ENCODE data around the gene CALCOCO1. TPM values are rescaled to one million over a fixed set of nuclear protein-coding genes. Genes with fewer than 3 reads are reported as not detected.
"Not testable (repeated sequence)": the region's sequence is repeated elsewhere in the genome, so short reads cannot be mapped to it uniquely, and the experiment has no call there.

Gene CALCOCO1
- total RNA-seq, 2 donors from 2014 or later, result 182 to 232 TPM

DNA sequence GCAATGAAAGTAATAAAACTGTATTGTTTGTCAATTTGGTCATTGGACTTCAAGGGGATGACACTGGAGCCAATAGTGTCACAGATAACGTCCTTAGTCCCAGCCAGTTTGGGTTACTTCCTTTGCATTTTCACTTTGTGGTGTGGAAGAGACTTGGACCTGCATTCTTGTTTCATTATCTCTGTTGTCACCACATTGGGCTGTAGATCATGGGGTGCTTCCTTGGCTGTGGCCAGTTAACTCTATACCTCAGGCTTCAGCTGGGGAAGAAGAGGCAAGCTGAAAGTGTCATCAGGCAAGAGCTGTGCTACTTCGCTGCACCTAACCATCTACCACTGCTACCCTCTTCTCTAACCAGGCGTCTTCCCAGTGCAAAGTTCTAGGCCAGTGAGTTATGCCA, 39.6 kb upstream of the CALCOCO1 start:
- TF ChIP-seq, protein P1, sequence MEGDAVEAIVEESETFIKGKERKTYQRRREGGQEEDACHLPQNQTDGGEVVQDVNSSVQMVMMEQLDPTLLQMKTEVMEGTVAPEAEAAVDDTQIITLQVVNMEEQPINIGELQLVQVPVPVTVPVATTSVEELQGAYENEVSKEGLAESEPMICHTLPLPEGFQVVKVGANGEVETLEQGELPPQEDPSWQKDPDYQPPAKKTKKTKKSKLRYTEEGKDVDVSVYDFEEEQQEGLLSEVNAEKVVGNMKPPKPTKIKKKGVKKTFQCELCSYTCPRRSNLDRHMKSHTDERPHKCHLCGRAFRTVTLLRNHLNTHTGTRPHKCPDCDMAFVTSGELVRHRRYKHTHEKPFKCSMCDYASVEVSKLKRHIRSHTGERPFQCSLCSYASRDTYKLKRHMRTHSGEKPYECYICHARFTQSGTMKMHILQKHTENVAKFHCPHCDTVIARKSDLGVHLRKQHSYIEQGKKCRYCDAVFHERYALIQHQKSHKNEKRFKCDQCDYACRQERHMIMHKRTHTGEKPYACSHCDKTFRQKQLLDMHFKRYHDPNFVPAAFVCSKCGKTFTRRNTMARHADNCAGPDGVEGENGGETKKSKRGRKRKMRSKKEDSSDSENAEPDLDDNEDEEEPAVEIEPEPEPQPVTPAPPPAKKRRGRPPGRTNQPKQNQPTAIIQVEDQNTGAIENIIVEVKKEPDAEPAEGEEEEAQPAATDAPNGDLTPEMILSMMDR (IDR thresholded peaks at IDR 0.05), result no peak
- DNase-seq (ENCODE audit: low spot score), result no peak
- Histone ChIP-seq H3K36me3 (no peaks in the 10 kb centered on the region), H3K27ac (no peak overlapping the region), H3K27me3 (no peaks in the 10 kb centered on the region), H3K4me1 (no peaks in the 10 kb centered on the region), H3K4me3 (no peak overlapping the region), H3K9me3 (no peaks in the 10 kb centered on the region)

DNA sequence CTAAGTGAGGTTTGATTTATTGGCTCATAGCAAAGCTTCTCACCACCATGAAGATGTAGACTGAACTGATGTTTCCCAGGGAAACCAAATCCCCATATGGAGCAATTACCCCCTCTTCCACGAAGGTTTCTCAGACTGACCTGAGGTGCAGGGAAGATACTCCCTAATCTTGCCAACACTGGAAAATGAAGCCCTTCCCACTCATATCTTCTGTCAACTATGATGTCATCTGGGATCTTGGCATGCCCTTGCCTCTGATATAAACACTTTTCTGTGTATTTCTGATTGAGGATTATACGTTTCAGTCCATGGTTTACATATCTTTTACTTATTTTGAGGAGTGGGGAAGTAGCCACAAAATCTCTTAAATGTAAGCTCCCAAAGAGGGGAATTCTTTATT, 38.6 kb upstream of the CALCOCO1 start:
- no peak overlapping the region for H3K4me3 ChIP-seq
- no peak overlapping the region for H3K27ac ChIP-seq
- H3K27me3 ChIP-seq, result no peaks in the 10 kb centered on the region
- TF ChIP-seq, protein P1 (IDR thresholded peaks at IDR 0.05), result no peak
- DNase-seq (ENCODE audit: low spot score), result no peak
- no peaks in the 10 kb centered on the region for H3K9me3 ChIP-seq
- no peaks in the 10 kb centered on the region for H3K4me1 ChIP-seq
- H3K36me3 ChIP-seq, result no peaks in the 10 kb centered on the region

DNA sequence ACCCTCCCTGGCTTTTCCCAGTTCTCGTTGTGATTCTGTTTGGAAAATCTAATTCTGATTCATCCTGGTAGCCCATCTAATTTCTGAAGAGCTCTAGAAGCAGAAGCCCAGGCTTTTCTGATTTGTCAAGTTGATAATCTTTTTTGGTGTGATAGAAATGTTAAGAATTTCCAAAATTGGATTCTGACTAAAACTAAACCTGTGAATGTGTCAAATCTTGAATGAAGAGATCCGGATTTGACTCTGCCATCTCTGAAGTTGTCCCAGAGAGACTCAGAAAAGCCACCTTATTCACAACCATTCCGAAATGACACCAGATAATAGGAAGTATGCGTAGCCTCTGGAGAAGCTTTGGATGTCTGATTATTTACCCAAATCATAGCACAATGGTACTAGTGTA, 37.4 kb upstream of the CALCOCO1 start:
- Histone ChIP-seq H3K4me1 (no peaks in the 10 kb centered on the region), H3K27me3 (no peaks in the 10 kb centered on the region), H3K4me3 (no peak overlapping the region), H3K9me3 (no peaks in the 10 kb centered on the region), H3K36me3 (no peaks in the 10 kb centered on the region), H3K27ac (no peak overlapping the region)
- no peak for DNase-seq (ENCODE audit: low spot score)
- TF ChIP-seq, protein P1 (IDR thresholded peaks at IDR 0.05), result no peak

DNA sequence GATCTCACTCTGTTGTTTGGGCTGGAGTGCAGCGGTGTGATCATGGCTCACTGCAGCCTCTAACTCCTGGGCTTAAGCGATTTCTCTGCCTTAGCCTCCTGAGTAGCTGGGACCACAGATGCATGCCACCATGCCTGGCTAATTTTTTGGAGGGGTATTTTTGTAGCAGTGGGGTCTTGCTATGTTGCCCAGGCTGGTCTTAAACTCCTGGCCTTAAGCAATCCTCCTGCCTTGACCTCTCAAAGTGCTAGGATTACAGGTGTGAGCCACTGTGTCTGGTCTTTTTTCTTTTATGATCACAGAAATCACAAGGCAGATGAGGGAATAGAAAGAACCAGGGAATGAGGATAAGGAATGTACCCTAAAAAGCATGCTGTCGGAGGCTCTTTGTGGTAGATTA, 35.5 kb upstream of the CALCOCO1 start:
- not testable (repeated sequence) for H3K36me3 ChIP-seq; H3K4me1 ChIP-seq; DNase-seq (ENCODE audit: low spot score); H3K9me3 ChIP-seq; H3K27me3 ChIP-seq; H3K4me3 ChIP-seq; H3K27ac ChIP-seq

DNA sequence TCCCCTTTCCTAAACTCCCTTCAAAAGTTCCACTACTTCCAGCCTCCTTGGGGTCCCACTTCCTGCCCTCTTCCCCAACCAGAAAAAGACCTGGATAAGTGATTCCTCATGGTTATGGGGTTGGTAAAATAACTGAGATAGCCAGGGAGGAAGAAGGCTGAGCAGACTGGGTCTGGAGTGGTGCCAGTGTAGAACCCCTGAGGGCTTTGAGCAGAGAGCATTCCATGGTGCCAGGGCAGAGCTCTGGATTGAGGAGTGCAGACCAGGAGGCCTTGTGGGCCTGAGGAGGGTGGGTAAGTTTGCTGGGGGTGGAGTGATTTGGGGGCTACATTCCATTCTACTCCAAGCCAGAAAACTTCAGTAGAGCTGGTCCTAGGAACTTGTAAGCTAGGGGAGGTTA, 34.1 kb upstream of the CALCOCO1 start:
- H3K4me3 ChIP-seq, result no peak overlapping the region
- DNase-seq (ENCODE audit: low spot score), result no peak
- H3K36me3 ChIP-seq, result no peaks in the 10 kb centered on the region
- no peaks in the 10 kb centered on the region for H3K9me3 ChIP-seq
- H3K27me3 ChIP-seq, result no peaks in the 10 kb centered on the region
- no peak overlapping the region for H3K27ac ChIP-seq
- H3K4me1 ChIP-seq, result peaks cover 0 to 8% of the 10 kb centered on the region in 2 donors
- TF ChIP-seq, protein P1 (IDR thresholded peaks at IDR 0.05), result no peak

DNA sequence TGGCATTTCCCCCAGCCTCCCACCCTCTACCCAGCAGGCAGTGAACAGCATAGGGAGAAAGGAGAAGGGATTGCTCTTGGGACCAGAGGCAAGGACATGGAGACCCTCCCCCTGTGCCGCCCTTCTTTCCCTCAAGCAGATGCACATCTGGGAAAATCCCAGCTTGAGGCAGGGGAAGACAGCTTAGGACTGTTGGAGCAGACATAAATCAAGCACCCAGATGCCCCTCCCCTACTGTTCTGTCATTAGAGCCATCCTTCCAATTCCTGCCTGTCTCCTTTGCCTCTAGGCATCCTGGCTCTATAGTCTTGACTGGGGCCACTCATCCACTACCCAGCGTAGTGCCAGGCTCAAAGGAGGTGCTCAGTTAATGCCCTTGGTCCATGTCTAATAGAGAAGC, 32.0 kb upstream of the CALCOCO1 start:
- Histone ChIP-seq H3K27ac (no peak overlapping the region), H3K9me3 (no peaks in the 10 kb centered on the region), H3K27me3 (no peaks in the 10 kb centered on the region), H3K36me3 (no peaks in the 10 kb centered on the region), H3K4me1 (peaks cover 0 to 18% of the 10 kb centered on the region in 2 donors), H3K4me3 (no peak overlapping the region)
- TF ChIP-seq, protein P1 (IDR thresholded peaks at IDR 0.05), result no peak
- no peak for DNase-seq (ENCODE audit: low spot score)

Data from right atrium auricular region (tissue), 2 donors.